HG03039 (cell line): ENCODE results near the gene AUTS2.
"Not testable (repeated sequence)": the region's sequence is repeated elsewhere in the genome, so short reads cannot be mapped to it uniquely, and the experiment has no call there.

Source experiments
- ATAC-seq: cut with Tn5 transposase; IDR thresholded peaks from one replicate; pipeline ENCODE4 v1.9.1; 2021; ENCODE audit warnings: mild to moderate bottlenecking, moderate library complexity; ENCODE audit not compliant: unreplicated experiment

The AUTS2 gene

DNA sequence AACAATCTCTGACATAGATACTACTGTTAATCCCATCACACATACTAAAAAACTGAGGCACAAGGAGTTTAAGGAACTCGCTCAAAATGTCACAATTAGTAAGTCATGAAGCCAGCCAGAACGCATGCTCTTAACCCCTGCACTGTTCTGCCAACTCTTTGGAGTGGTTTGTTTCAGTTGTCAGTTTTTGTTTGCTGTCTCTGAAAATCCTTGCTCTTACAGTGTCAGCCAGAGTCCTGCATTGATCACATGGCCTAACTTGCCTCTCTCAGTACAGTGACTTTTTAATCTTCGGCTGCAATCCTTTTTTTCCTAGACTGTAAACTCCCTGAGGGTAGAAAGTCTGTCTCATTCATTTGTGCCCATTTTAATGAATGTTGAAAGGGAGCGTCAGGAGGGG lies 753.8 kb downstream of the AUTS2 start:
- ATAC-seq: no peak

GRCh38 chr7:70352906-70353305 lies 754.6 kb downstream of the AUTS2 start:
- no peak for ATAC-seq

- no peak for ATAC-seq
Observed at GRCh38 chr7:70353330-70353945, 755.2 kb downstream of the AUTS2 start.

DNA sequence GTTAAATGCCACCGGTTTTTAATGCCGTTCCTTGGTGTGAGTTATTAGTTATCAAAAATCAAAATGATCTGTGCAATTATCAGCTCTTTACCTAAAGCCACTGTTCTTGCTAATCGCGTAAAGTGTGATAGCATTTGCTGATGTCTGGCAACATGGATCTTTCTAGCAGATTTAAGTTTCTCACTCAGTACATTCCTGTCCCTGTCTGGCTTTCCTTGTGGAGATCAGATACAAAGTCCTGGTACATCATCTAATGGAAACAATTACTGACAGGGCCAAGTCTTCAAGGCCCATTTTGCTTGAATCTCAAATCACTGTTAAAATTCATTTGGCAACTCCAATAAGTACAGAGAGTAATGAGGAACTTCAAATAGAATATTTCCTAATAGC lies 755.7 kb downstream of the AUTS2 start:
- ATAC-seq: no peak

GRCh38 chr7:70354409-70355169 lies 756.3 kb downstream of the AUTS2 start:
- no peak for ATAC-seq

- no peak for ATAC-seq
Observed at GRCh38 chr7:70355198-70356020, 757.1 kb downstream of the AUTS2 start.

GRCh38 chr7:70356085-70356786 lies 758.0 kb downstream of the AUTS2 start:
- ATAC-seq: no peak

- no peak for ATAC-seq
Observed at GRCh38 chr7:70356787-70357328, 758.6 kb downstream of the AUTS2 start.

GRCh38 chr7:70360557-70360956 lies 762.3 kb downstream of the AUTS2 start:
- ATAC-seq: no peak

GRCh38 chr7:70361821-70362220 lies 763.5 kb downstream of the AUTS2 start:
- ATAC-seq: no peak

GRCh38 chr7:70364393-70364792 lies 766.1 kb downstream of the AUTS2 start:
- ATAC-seq: not testable (repeated sequence)

DNA sequence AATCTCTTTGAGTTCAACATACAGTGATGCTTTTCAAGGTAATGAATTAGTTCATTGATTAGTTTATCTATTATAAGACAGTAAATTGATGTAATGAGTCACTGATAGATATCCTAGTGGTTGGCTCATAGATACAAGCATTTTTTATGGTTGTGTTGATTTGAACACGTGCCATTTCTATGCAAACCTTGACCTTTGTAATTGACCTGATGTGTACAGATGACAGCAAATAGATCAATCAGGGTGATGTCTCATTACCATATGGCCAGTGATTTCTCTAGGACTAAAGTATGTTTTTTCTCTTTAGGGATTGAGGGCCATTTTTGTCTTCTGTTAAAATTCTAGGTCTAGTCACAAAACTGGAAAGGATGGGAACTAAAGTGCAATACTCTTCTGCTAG lies 773.4 kb downstream of the AUTS2 start:
- ATAC-seq: no peak

GRCh38 chr7:70372768-70373515 lies 774.7 kb downstream of the AUTS2 start:
- no peak for ATAC-seq

GRCh38 chr7:70374772-70375533 lies 776.7 kb downstream of the AUTS2 start:
- ATAC-seq: no peak

DNA sequence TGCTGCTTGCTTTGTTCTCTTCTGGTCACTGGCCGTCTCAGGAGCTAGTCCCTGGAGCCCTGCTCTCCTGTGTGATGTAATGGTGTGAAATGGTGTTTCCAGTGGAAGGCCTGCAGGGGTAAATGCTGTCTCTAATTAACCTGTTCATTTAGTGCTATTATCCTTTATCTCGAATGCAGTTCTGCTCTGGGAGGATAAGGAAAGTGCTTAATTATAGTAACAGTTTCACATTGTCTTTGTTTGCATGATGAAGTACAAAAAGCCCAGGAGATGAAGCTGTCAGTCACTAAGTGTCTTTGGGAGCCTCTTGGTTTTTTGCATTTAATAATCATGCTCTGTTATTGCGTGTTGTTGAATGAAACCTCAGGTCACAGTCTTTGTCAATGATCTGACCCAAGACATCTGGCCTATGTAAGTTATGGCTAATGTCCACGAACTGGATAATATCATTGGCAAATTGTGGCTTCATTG lies 778.3 kb downstream of the AUTS2 start:
- no peak for ATAC-seq

DNA sequence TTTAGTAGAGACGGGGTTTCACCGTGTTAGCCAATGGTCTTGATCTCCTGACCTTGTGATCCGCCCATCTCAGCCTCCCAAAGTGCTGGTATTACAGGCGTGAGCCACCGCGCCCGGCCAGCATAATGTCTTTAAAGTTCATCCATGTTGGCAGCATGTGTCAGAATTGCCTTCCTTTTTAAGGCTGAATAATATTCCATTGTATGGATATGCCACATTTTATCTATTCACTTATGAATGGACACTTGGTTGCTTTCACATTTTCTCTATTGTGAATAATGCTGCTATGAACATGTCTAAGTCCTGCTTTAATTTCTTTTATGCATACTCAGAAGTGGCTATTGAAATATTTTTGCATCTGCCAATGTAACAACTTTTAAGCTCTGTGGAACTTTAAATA lies 779.7 kb downstream of the AUTS2 start:
- no peak for ATAC-seq

GRCh38 chr7:70379210-70379609 lies 780.9 kb downstream of the AUTS2 start:
- no peak for ATAC-seq

- no peak for ATAC-seq
Observed at GRCh38 chr7:70380421-70381015, 782.2 kb downstream of the AUTS2 start.
